ENCODE results near the gene TXK.
"Not testable (repeated sequence)": the region's sequence is repeated elsewhere in the genome, so short reads cannot be mapped to it uniquely, and the experiment has no call there.

TXK gene

DNA sequence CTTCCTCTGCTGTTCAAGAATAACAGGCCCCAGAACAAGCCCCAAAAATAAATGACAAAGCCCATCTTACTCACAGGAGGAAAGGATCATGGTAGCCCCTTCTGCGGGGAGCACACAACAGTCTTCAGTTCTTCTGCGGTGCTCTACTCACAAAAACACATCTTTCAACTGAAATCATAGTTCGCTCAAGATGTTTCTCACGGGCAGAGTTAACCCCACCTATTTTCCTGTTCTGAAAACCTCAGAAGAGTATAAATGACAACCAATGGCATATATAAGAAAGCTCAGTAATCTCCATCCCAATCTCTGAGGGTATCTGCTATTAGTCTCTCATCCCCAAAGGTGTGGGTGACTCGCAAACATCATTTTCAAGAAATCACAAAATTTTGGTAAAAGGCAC is at the start of gene TXK:
Gene TXK, minus strand, starts transcription at position 170 of the 400 bp plus-strand sequence. Its CDS starts 80 bp downstream, at position 90.
- H3K4me3 ChIP-seq (ENCODE audit: low read depth, low read length) = no peak within 1 kb of the TSS
- no peaks in the 10 kb centered on the region for H3K36me3 ChIP-seq (ENCODE audit: insufficient read depth, low read length)
- H3K27ac ChIP-seq (ENCODE audit: low read depth, low read length) = no peak within 1 kb of the TSS
- no peak within 1 kb of the TSS for H2AFZ ChIP-seq (ENCODE audit: low read length, unreplicated experiment)
- H3K4me1 ChIP-seq (ENCODE audit: control insufficient read depth, insufficient read depth, low read length, unreplicated experiment) = peaks cover 17% of the 10 kb centered on the region
- no peaks in the 10 kb centered on the region for H3K79me2 ChIP-seq (ENCODE audit: control insufficient read depth, insufficient read depth, low read length, unreplicated experiment)
- H3K27me3 ChIP-seq (ENCODE audit: insufficient read depth, low read length) = no peaks in the 10 kb centered on the region

- H3K27ac ChIP-seq (ENCODE audit: low read depth, low read length) = no peak overlapping the region
- H3K4me1 ChIP-seq (ENCODE audit: control insufficient read depth, insufficient read depth, low read length, unreplicated experiment) = peaks cover 24% of the 10 kb centered on the region
- H3K27me3 ChIP-seq (ENCODE audit: insufficient read depth, low read length) = no peaks in the 10 kb centered on the region
- H3K4me3 ChIP-seq (ENCODE audit: low read depth, low read length) = no peak overlapping the region
- H3K79me2 ChIP-seq (ENCODE audit: control insufficient read depth, insufficient read depth, low read length, unreplicated experiment) = no peaks in the 10 kb centered on the region
- H2AFZ ChIP-seq (ENCODE audit: low read length, unreplicated experiment) = no peak overlapping the region
- no peaks in the 10 kb centered on the region for H3K36me3 ChIP-seq (ENCODE audit: insufficient read depth, low read length)
Measured at GRCh38 chr4:48180234-48180633, 46.2 kb upstream of the TXK start.

DNA sequence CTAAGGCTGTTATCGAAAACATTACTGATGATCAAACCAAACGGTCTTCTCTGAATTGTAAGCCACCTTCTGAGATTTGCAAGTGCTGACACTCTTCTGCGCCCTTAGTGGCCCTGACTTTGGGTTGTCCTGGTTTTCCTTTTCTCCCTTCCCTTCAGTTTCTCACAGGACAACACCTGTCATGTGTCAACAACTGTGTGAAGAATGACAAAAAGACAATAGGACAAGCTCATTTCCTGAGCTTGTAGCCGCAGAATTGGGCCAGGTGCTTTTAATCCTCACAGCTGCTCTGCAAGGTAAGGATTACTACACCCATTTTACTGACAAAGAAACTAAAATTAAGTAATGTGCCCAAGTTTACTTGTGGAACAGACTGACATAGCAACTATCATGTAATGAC is 44.9 kb upstream of the TXK start:
- H3K4me1 ChIP-seq (ENCODE audit: control insufficient read depth, insufficient read depth, low read length, unreplicated experiment) = peaks cover 36% of the 10 kb centered on the region
- H3K79me2 ChIP-seq (ENCODE audit: control insufficient read depth, insufficient read depth, low read length, unreplicated experiment) = no peaks in the 10 kb centered on the region
- no peak overlapping the region for H3K27ac ChIP-seq (ENCODE audit: low read depth, low read length)

DNA sequence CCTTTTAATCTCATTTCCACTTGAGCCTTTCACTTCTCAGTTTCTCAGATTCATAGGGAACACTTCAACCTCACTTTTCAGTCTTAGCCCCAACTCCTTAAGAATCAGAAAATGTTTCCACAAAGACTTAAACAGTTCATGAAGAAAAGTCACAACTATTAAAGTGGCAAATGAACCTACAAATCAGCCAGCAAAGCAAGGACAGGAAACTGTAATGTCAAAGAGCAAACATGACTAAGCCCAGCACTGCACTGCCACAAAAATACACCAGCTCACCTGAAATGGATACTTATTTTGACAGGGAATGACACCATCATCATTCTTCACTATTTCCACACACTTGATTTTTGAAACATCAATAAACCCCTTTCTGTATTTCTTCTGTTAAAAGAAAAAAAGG is 41.8 kb upstream of the TXK start:
- peak overlapping the region; percentile 25; the same call in 1 of the 2 replicates for H3K27ac ChIP-seq (ENCODE audit: low read depth, low read length)
- H3K4me1 ChIP-seq (ENCODE audit: control insufficient read depth, insufficient read depth, low read length, unreplicated experiment) = peaks cover 46% of the 10 kb centered on the region
- no peaks in the 10 kb centered on the region for H3K27me3 ChIP-seq (ENCODE audit: insufficient read depth, low read length)
- no peaks in the 10 kb centered on the region for H3K36me3 ChIP-seq (ENCODE audit: insufficient read depth, low read length)
- no peaks in the 10 kb centered on the region for H3K79me2 ChIP-seq (ENCODE audit: control insufficient read depth, insufficient read depth, low read length, unreplicated experiment)
- no peak overlapping the region for H2AFZ ChIP-seq (ENCODE audit: low read length, unreplicated experiment)
- H3K4me3 ChIP-seq (ENCODE audit: low read depth, low read length) = peak overlapping the region; percentile 29; the same call in 1 of the 2 replicates

More for the DNA sequence above, 44.9 kb upstream of the TXK start:
- no peaks in the 10 kb centered on the region for H3K36me3 ChIP-seq (ENCODE audit: insufficient read depth, low read length)
- no peak overlapping the region for H2AFZ ChIP-seq (ENCODE audit: low read length, unreplicated experiment)
- H3K4me3 ChIP-seq (ENCODE audit: low read depth, low read length) = no peak overlapping the region
- no peaks in the 10 kb centered on the region for H3K27me3 ChIP-seq (ENCODE audit: insufficient read depth, low read length)

DNA sequence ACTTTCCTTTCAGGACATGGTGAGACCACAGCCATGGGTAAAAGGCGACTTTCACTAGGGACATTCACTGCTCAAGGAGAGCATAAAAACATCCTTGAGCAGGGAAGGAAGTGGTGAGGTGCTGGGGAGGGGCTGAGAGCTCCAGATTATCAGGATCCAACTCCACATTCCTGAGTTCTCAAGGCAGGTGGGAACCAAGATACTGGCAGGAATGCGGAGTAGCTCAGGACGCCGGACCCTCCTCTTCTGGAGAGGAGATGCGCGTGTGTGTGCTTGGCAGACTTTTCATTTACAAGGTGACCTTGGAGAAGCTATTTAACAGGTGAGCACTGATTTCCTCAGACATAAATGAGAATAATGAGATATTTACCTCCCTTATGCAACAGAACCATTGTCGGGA is 41.3 kb upstream of the TXK start:
- no peaks in the 10 kb centered on the region for H3K27me3 ChIP-seq (ENCODE audit: insufficient read depth, low read length)
- H3K4me1 ChIP-seq (ENCODE audit: control insufficient read depth, insufficient read depth, low read length, unreplicated experiment) = peaks cover 42% of the 10 kb centered on the region
- H3K27ac ChIP-seq (ENCODE audit: low read depth, low read length) = peak overlapping the region; percentile 25; the same call in 1 of the 2 replicates
- no peaks in the 10 kb centered on the region for H3K36me3 ChIP-seq (ENCODE audit: insufficient read depth, low read length)
- H3K79me2 ChIP-seq (ENCODE audit: control insufficient read depth, insufficient read depth, low read length, unreplicated experiment) = no peaks in the 10 kb centered on the region
- H2AFZ ChIP-seq (ENCODE audit: low read length, unreplicated experiment) = no peak overlapping the region
- no peak overlapping the region; the same call in 1 of the 2 replicates for H3K4me3 ChIP-seq (ENCODE audit: low read depth, low read length)

- peak overlapping the region; percentile 85 for H3K27ac ChIP-seq (ENCODE audit: low read depth, low read length)
- no peak overlapping the region; the same call in 1 of the 2 replicates for H3K4me3 ChIP-seq (ENCODE audit: low read depth, low read length)
- H3K4me1 ChIP-seq (ENCODE audit: control insufficient read depth, insufficient read depth, low read length, unreplicated experiment) = peaks cover 37% of the 10 kb centered on the region
- H3K36me3 ChIP-seq (ENCODE audit: insufficient read depth, low read length) = no peaks in the 10 kb centered on the region
- peak overlapping the region; percentile 65 for H2AFZ ChIP-seq (ENCODE audit: low read length, unreplicated experiment)
- no peaks in the 10 kb centered on the region for H3K27me3 ChIP-seq (ENCODE audit: insufficient read depth, low read length)
- no peaks in the 10 kb centered on the region for H3K79me2 ChIP-seq (ENCODE audit: control insufficient read depth, insufficient read depth, low read length, unreplicated experiment)
Measured at GRCh38 chr4:48173056-48173991, 39.3 kb upstream of the TXK start.

GRCh38 chr4:48172651-48173050 is 38.6 kb upstream of the TXK start:
- Histone ChIP-seq H3K79me2 (ENCODE audit: control insufficient read depth, insufficient read depth, low read length, unreplicated experiment) (no peaks in the 10 kb centered on the region), H2AFZ (ENCODE audit: low read length, unreplicated experiment) (no peak overlapping the region), H3K4me1 (ENCODE audit: control insufficient read depth, insufficient read depth, low read length, unreplicated experiment) (peaks cover 37% of the 10 kb centered on the region), H3K4me3 (ENCODE audit: low read depth, low read length) (no peak overlapping the region), H3K27ac (ENCODE audit: low read depth, low read length) (peak overlapping the region; percentile 85), H3K36me3 (ENCODE audit: insufficient read depth, low read length) (no peaks in the 10 kb centered on the region), H3K27me3 (ENCODE audit: insufficient read depth, low read length) (no peaks in the 10 kb centered on the region)

DNA sequence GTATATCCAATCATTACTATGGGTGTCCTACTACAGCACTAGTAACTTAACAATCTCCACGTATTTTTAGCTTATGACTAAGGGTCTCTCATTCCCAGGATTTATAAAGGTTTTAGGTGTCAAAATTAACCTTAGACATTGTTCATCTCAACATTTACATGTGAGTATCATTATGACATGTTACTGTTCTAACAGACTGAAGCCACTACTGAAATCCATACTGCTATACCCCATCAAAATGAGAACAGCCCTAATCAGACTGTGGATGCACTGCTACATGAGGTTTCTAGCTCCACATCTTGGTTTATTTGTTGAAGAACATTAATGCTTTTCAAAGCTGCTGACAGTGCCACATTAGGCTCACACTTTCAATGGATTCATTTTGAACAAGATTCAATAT is 35.6 kb upstream of the TXK start:
- Histone ChIP-seq H3K27ac (ENCODE audit: low read depth, low read length) (no peak overlapping the region), H3K4me3 (ENCODE audit: low read depth, low read length) (no peak overlapping the region), H3K79me2 (ENCODE audit: control insufficient read depth, insufficient read depth, low read length, unreplicated experiment) (no peaks in the 10 kb centered on the region), H3K4me1 (ENCODE audit: control insufficient read depth, insufficient read depth, low read length, unreplicated experiment) (peaks cover 21% of the 10 kb centered on the region), H3K36me3 (ENCODE audit: insufficient read depth, low read length) (no peaks in the 10 kb centered on the region), H3K27me3 (ENCODE audit: insufficient read depth, low read length) (no peaks in the 10 kb centered on the region), H2AFZ (ENCODE audit: low read length, unreplicated experiment) (no peak overlapping the region)

GRCh38 chr4:48167538-48168263 is 33.7 kb upstream of the TXK start:
- Histone ChIP-seq H3K27me3 (ENCODE audit: insufficient read depth, low read length) (no peaks in the 10 kb centered on the region), H3K27ac (ENCODE audit: low read depth, low read length) (no peak overlapping the region), H3K36me3 (ENCODE audit: insufficient read depth, low read length) (no peaks in the 10 kb centered on the region), H3K79me2 (ENCODE audit: control insufficient read depth, insufficient read depth, low read length, unreplicated experiment) (no peaks in the 10 kb centered on the region), H2AFZ (ENCODE audit: low read length, unreplicated experiment) (no peak overlapping the region), H3K4me1 (ENCODE audit: control insufficient read depth, insufficient read depth, low read length, unreplicated experiment) (peaks cover 5% of the 10 kb centered on the region), H3K4me3 (ENCODE audit: low read depth, low read length) (no peak overlapping the region)

DNA sequence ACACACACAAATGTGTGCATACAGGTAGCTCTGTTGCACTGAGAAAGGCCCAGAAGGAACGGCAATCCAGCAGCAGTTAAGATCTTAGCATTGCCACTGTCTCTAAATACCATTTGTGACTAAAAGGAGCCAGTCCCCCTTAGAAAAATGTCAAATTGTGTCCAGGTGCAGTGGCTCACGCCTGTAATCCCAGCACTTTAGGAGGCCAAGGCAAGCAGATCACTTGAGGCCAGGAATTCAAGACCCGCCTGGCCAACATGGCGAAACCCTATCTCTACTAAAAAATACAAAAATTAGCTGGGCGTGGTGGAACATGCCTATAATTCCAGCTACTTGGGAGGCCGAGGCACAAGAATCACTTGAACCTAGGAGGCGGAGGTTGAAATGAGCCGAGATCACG is 30.5 kb upstream of the TXK start:
- not testable (repeated sequence) for H3K79me2 ChIP-seq (ENCODE audit: control insufficient read depth, insufficient read depth, low read length, unreplicated experiment); H2AFZ ChIP-seq (ENCODE audit: low read length, unreplicated experiment); H3K27ac ChIP-seq (ENCODE audit: low read depth, low read length); H3K27me3 ChIP-seq (ENCODE audit: insufficient read depth, low read length); H3K4me3 ChIP-seq (ENCODE audit: low read depth, low read length); H3K36me3 ChIP-seq (ENCODE audit: insufficient read depth, low read length)
- peaks cover 16% of the 10 kb centered on the region for H3K4me1 ChIP-seq (ENCODE audit: control insufficient read depth, insufficient read depth, low read length, unreplicated experiment)

All from ACC112 (cell line).